ENCODE results near the gene CENPO. TPM values are rescaled to one million over a fixed set of nuclear protein-coding genes. Genes with fewer than 3 reads are reported as not detected.

Gene CENPO
- total and polyA plus RNA-seq, 8 donors: 0.69 to 2.8 (median 2.0) TPM

- no peak for ATAC-seq
- H3K4me1 ChIP-seq: no peaks in the 10 kb centered on the region
- WGBS, 2 donors: 94 to 98% methylated on average over 3 of the region's 3 CpGs
- no peaks in the 10 kb centered on the region for H3K9me3 ChIP-seq
- no peak for DNase-seq
- no peak overlapping the region for H3K27ac ChIP-seq
- TF ChIP-seq CTCF (IDR thresholded peaks at IDR 0.05): no peak
- intact Hi-C loops (cut with DNase I): no loop called here
- no peak for FAIRE-seq
- H3K27me3 ChIP-seq: peaks cover 0 to 2% (median 0%) of the 10 kb centered on the region in 4 donors
- H3K36me3 ChIP-seq: peaks cover 0 to 11% (median 0%) of the 10 kb centered on the region in 3 donors
- H3K4me3 ChIP-seq: no peak overlapping the region
These were observed 45.9 kb upstream of the CENPO start for GRCh38 chr2:24747299-24747698.

GRCh38 chr2:24749069-24749691 lies 44.0 kb upstream of the CENPO start:
- Histone ChIP-seq H3K9me3 (no peaks in the 10 kb centered on the region), H3K27me3 (peaks cover 0 to 2% (median 0%) of the 10 kb centered on the region in 4 donors), H3K4me1 (no peaks in the 10 kb centered on the region), H3K27ac (no peak overlapping the region), H3K4me3 (no peak overlapping the region), H3K36me3 (peaks cover 0 to 20% (median 15%) of the 10 kb centered on the region in 3 donors)
- 94 to 95% methylated on average over 7 of the region's 7 CpGs for WGBS, 2 donors
- ATAC-seq (no peak), FAIRE-seq (no peak), DNase-seq (no peak)
- intact Hi-C loops (cut with DNase I): no loop called here
- TF ChIP-seq CTCF (IDR thresholded peaks at IDR 0.05): no peak

GRCh38 chr2:24754985-24755705 lies 38.1 kb upstream of the CENPO start:
- intact Hi-C loops (cut with DNase I): no loop called here
- WGBS, 2 donors: 88 to 90% methylated on average over 3 of the region's 3 CpGs
- ATAC-seq: no peak
- peaks cover 0 to 49% (median 21%) of the 10 kb centered on the region in 3 donors for H3K36me3 ChIP-seq
- H3K27me3 ChIP-seq: peaks cover 0 to 1% (median 0%) of the 10 kb centered on the region in 4 donors
- H3K4me3 ChIP-seq: no peak overlapping the region
- DNase-seq: no peak
- H3K4me1 ChIP-seq: no peaks in the 10 kb centered on the region
- no peak for TF ChIP-seq CTCF (IDR thresholded peaks at IDR 0.05)
- no peak overlapping the region for H3K27ac ChIP-seq
- no peaks in the 10 kb centered on the region for H3K9me3 ChIP-seq
- no peak for FAIRE-seq

- Histone ChIP-seq H3K4me3 (no peak overlapping the region), H3K9me3 (no peaks in the 10 kb centered on the region), H3K27ac (no peak overlapping the region), H3K27me3 (no peaks in the 10 kb centered on the region), H3K4me1 (no peaks in the 10 kb centered on the region), H3K36me3 (peaks cover 0 to 54% (median 21%) of the 10 kb centered on the region in 3 donors)
- intact Hi-C loops (cut with DNase I): no loop called here
- no peak for TF ChIP-seq CTCF (IDR thresholded peaks at IDR 0.05)
- FAIRE-seq: no peak
- 95 to 96% methylated on average over 1 of the region's 1 CpG for WGBS, 2 donors
- no peak for ATAC-seq
- DNase-seq: no peak
These were observed 36.4 kb upstream of the CENPO start for GRCh38 chr2:24756789-24757188.

- no peak for DNase-seq
- WGBS, 2 donors: 94% methylated on average over 5 of the region's 5 CpGs
- Histone ChIP-seq H3K27ac (no peak overlapping the region), H3K9me3 (no peaks in the 10 kb centered on the region), H3K27me3 (no peaks in the 10 kb centered on the region), H3K36me3 (peaks cover 0 to 44% (median 17%) of the 10 kb centered on the region in 3 donors), H3K4me3 (no peak overlapping the region), H3K4me1 (no peaks in the 10 kb centered on the region)
- intact Hi-C loops (cut with DNase I): no loop called here
- no peak for TF ChIP-seq CTCF (IDR thresholded peaks at IDR 0.05)
- no peak for ATAC-seq
- no peak for FAIRE-seq
These were observed 31.4 kb upstream of the CENPO start for GRCh38 chr2:24761866-24762265.

Measured in pancreas (tissue), 10 donors.